ENCODE measurements around the gene CYP2F1. TPM values are rescaled to one million over a fixed set of nuclear protein-coding genes. Genes with fewer than 3 reads are reported as not detected.
"Not testable (repeated sequence)": the region's sequence is repeated elsewhere in the genome, so short reads cannot be mapped to it uniquely, and the experiment has no call there.

Gene CYP2F1
- total RNA-seq (2014; rRNA removed; shearing (Covaris generic)) = not detected in 2 replicates

GRCh38 chr19:41114132-41114531, at the start of gene CYP2F1:
TSS of gene CYP2F1 (plus strand) at chr19:41114432. CDS start at chr19:41116189, 1,757 bp downstream.
- in situ Hi-C loops (cut with HindIII; ENCODE audit: low sequenced_read_pairs) = no loop called here

GRCh38 chr19:41064974-41065569, 49.2 kb upstream of the CYP2F1 start:
- in situ Hi-C loops (cut with HindIII; ENCODE audit: low sequenced_read_pairs) = no loop called here
- DNase-seq (ENCODE audit: low spot score) = no peak

More at GRCh38 chr19:41114132-41114531, at the start of gene CYP2F1:
- DNase-seq (ENCODE audit: low spot score) = no peak

- no peak for DNase-seq (ENCODE audit: low spot score)
- in situ Hi-C loops (cut with HindIII; ENCODE audit: low sequenced_read_pairs) = no loop called here
Observed at GRCh38 chr19:41076286-41076685, 37.9 kb upstream of the CYP2F1 start.

- no peak for DNase-seq (ENCODE audit: low spot score)
- in situ Hi-C loops (cut with HindIII; ENCODE audit: low sequenced_read_pairs) = no loop called here
Observed at GRCh38 chr19:41083516-41083915, 30.7 kb upstream of the CYP2F1 start.

GRCh38 chr19:41085748-41086415, 28.4 kb upstream of the CYP2F1 start:
- in situ Hi-C loops (cut with HindIII; ENCODE audit: low sequenced_read_pairs) = no loop called here

GRCh38 chr19:41088151-41088550, 26.1 kb upstream of the CYP2F1 start, which contains the start of gene CYP2A13:
TSS of gene CYP2A13 (plus strand) at chr19:41088451. CDS start at chr19:41088472, 21 bp downstream.
- in situ Hi-C loops (cut with HindIII; ENCODE audit: low sequenced_read_pairs) = no loop called here
- no peak for DNase-seq (ENCODE audit: low spot score)

More at GRCh38 chr19:41085748-41086415, 28.4 kb upstream of the CYP2F1 start:
- DNase-seq (ENCODE audit: low spot score) = no peak

- in situ Hi-C loops (cut with HindIII; ENCODE audit: low sequenced_read_pairs) = no loop called here
- no peak for DNase-seq (ENCODE audit: low spot score)
Observed at GRCh38 chr19:41089959-41090358, 24.3 kb upstream of the CYP2F1 start.

- in situ Hi-C loops (cut with HindIII; ENCODE audit: low sequenced_read_pairs) = no loop called here
- DNase-seq (ENCODE audit: low spot score) = no peak
Observed at GRCh38 chr19:41095703-41096102, 18.5 kb upstream of the CYP2F1 start.

- no peak for DNase-seq (ENCODE audit: low spot score)
- in situ Hi-C loops (cut with HindIII; ENCODE audit: low sequenced_read_pairs) = no loop called here
Observed at GRCh38 chr19:41096353-41096752, 17.9 kb upstream of the CYP2F1 start.

GRCh38 chr19:41097302-41097701, 16.9 kb upstream of the CYP2F1 start:
- in situ Hi-C loops (cut with HindIII; ENCODE audit: low sequenced_read_pairs) = no loop called here
- DNase-seq (ENCODE audit: low spot score) = no peak

GRCh38 chr19:41098762-41099161, 15.5 kb upstream of the CYP2F1 start:
- in situ Hi-C loops (cut with HindIII; ENCODE audit: low sequenced_read_pairs) = no loop called here
- DNase-seq (ENCODE audit: low spot score) = no peak

GRCh38 chr19:41102210-41102609, 12.0 kb upstream of the CYP2F1 start:
- in situ Hi-C loops (cut with HindIII; ENCODE audit: low sequenced_read_pairs); DNase-seq (ENCODE audit: low spot score): not testable (repeated sequence)

GRCh38 chr19:41106177-41106576, 8.1 kb upstream of the CYP2F1 start:
- no peak for DNase-seq (ENCODE audit: low spot score)

GRCh38 chr19:41111296-41111695, 2.9 kb upstream of the CYP2F1 start:
- in situ Hi-C loops (cut with HindIII; ENCODE audit: low sequenced_read_pairs) = no loop called here
- DNase-seq (ENCODE audit: low spot score) = no peak

More at GRCh38 chr19:41106177-41106576, 8.1 kb upstream of the CYP2F1 start:
- in situ Hi-C loops (cut with HindIII; ENCODE audit: low sequenced_read_pairs) = no loop called here

- no peak for DNase-seq (ENCODE audit: low spot score)
- in situ Hi-C loops (cut with HindIII; ENCODE audit: low sequenced_read_pairs) = no loop called here
Observed at GRCh38 chr19:41111750-41112295, 2.4 kb upstream of the CYP2F1 start.

GRCh38 chr19:41112728-41113290, 1.4 kb upstream of the CYP2F1 start:
- in situ Hi-C loops (cut with HindIII; ENCODE audit: low sequenced_read_pairs) = no loop called here
- no peak for DNase-seq (ENCODE audit: low spot score)

- in situ Hi-C loops (cut with HindIII; ENCODE audit: low sequenced_read_pairs) = no loop called here
- no peak for DNase-seq (ENCODE audit: low spot score)
Observed at GRCh38 chr19:41116261-41116660, 2.0 kb downstream of the CYP2F1 start.

GRCh38 chr19:41120929-41121911, 7.0 kb downstream of the CYP2F1 start:
- in situ Hi-C loops (cut with HindIII; ENCODE audit: low sequenced_read_pairs); DNase-seq (ENCODE audit: low spot score): not testable (repeated sequence)

- in situ Hi-C loops (cut with HindIII; ENCODE audit: low sequenced_read_pairs) = not testable (repeated sequence)
Observed at GRCh38 chr19:41122846-41123245, 8.6 kb downstream of the CYP2F1 start.

More at GRCh38 chr19:41122846-41123245, 8.6 kb downstream of the CYP2F1 start:
- not testable (repeated sequence) for DNase-seq (ENCODE audit: low spot score)

Measured in G401 (cell line).